ENCODE measurements around the gene CA11. TPM values are rescaled to one million over a fixed set of nuclear protein-coding genes. Genes with fewer than 3 reads are reported as not detected.

Gene CA11
- total RNA-seq, 2 donors from 2014 or later, result 4.7 to 4.9 TPM

- Mint-ChIP-seq H3K36me3 (no peaks in the 10 kb centered on the region), H3K4me1 (ENCODE audit: low read depth in 2 of 2) (no peaks in the 10 kb centered on the region), H3K27ac (no peak overlapping the region), H3K4me3 (no peak overlapping the region), H3K9me3 (no peaks in the 10 kb centered on the region), H3K27me3 (peaks cover 0 to 4% of the 10 kb centered on the region in 2 donors)
- DNase-seq (ENCODE audit: low spot score) (no peak), ATAC-seq (no peak)
These were observed 46.8 kb downstream of the CA11 start for GRCh38 chr19:48598996-48599700.

GRCh38 chr19:48596679-48597465, 49.1 kb downstream of the CA11 start:
- Mint-ChIP-seq H3K36me3 (no peaks in the 10 kb centered on the region), H3K4me3 (peak overlapping the region; percentile 36), H3K4me1 (ENCODE audit: low read depth in 2 of 2) (no peaks in the 10 kb centered on the region), H3K27ac (peak overlapping the region in 1 of 2 donors; percentile 53), H3K9me3 (no peaks in the 10 kb centered on the region), H3K27me3 (peaks cover 0 to 4% of the 10 kb centered on the region in 2 donors)
- ATAC-seq (peak; percentile 56 to 76), DNase-seq (ENCODE audit: low spot score) (no peak)

- Mint-ChIP-seq H3K27me3 (peaks cover 0 to 4% of the 10 kb centered on the region in 2 donors), H3K4me3 (no peak overlapping the region)
These were observed 49.8 kb downstream of the CA11 start for GRCh38 chr19:48596237-48596636.

GRCh38 chr19:48595833-48596232, 50.2 kb downstream of the CA11 start:
- Mint-ChIP-seq H3K9me3 (no peaks in the 10 kb centered on the region), H3K27me3 (peaks cover 0 to 4% of the 10 kb centered on the region in 2 donors), H3K27ac (no peak overlapping the region), H3K36me3 (no peaks in the 10 kb centered on the region), H3K4me1 (ENCODE audit: low read depth in 2 of 2) (no peaks in the 10 kb centered on the region), H3K4me3 (no peak overlapping the region)
- ATAC-seq, result no peak
- DNase-seq (ENCODE audit: low spot score), result no peak

More at GRCh38 chr19:48596237-48596636, 49.8 kb downstream of the CA11 start:
- Mint-ChIP-seq H3K4me1 (ENCODE audit: low read depth in 2 of 2) (no peaks in the 10 kb centered on the region), H3K36me3 (no peaks in the 10 kb centered on the region), H3K9me3 (no peaks in the 10 kb centered on the region), H3K27ac (no peak overlapping the region)
- no peak for DNase-seq (ENCODE audit: low spot score)
- no peak for ATAC-seq

GRCh38 chr19:48595171-48595570, 50.8 kb downstream of the CA11 start:
- Mint-ChIP-seq H3K27me3 (peaks cover 0 to 4% of the 10 kb centered on the region in 2 donors), H3K4me1 (ENCODE audit: low read depth in 2 of 2) (no peaks in the 10 kb centered on the region), H3K9me3 (no peaks in the 10 kb centered on the region), H3K27ac (no peak overlapping the region), H3K4me3 (peak overlapping the region; percentile 33), H3K36me3 (no peaks in the 10 kb centered on the region)
- DNase-seq (ENCODE audit: low spot score), result no peak
- ATAC-seq, result no peak

GRCh38 chr19:48591021-48591420, 55.0 kb downstream of the CA11 start:
- H3K9me3 Mint-ChIP-seq, result no peaks in the 10 kb centered on the region
- H3K27me3 Mint-ChIP-seq, result peaks cover 0 to 5% of the 10 kb centered on the region in 2 donors
- ATAC-seq (no peak), DNase-seq (ENCODE audit: low spot score) (no peak)
- H3K36me3 Mint-ChIP-seq, result no peaks in the 10 kb centered on the region
- H3K4me3 Mint-ChIP-seq, result no peak overlapping the region
- H3K4me1 Mint-ChIP-seq (ENCODE audit: low read depth in 2 of 2), result peaks cover 9 to 10% of the 10 kb centered on the region in 2 donors
- no peak overlapping the region for H3K27ac Mint-ChIP-seq

- H3K4me1 Mint-ChIP-seq (ENCODE audit: low read depth in 2 of 2), result peaks cover 9 to 15% of the 10 kb centered on the region in 2 donors
- peak; percentile 90 for DNase-seq (ENCODE audit: low spot score)
- peak; percentile 87 to 91 for ATAC-seq
- H3K9me3 Mint-ChIP-seq, result no peaks in the 10 kb centered on the region
- H3K27ac Mint-ChIP-seq, result peak overlapping the region in 1 of 2 donors; percentile 52
- peak overlapping the region; percentile 61 for H3K4me3 Mint-ChIP-seq
- H3K36me3 Mint-ChIP-seq, result no peaks in the 10 kb centered on the region
- peaks cover 0 to 9% of the 10 kb centered on the region in 2 donors for H3K27me3 Mint-ChIP-seq
These were observed 57.2 kb downstream of the CA11 start for GRCh38 chr19:48588670-48589401.

Other genes starting within 250 kb of the CA11 start
- 100 to 1,000 TPM in 1 of 2 donors, 10 to 100 TPM in 1; 60.6 to 104 TPM for gene GRWD1, start 200.2 kb downstream of the CA11 start, total RNA-seq
- 1 to 10 TPM; 2.1 to 4.6 TPM for gene KCNJ14, start 190.6 kb downstream of the CA11 start, total RNA-seq
- 10 to 100 TPM; 66.4 to 66.9 TPM for gene CYTH2, start 176.8 kb downstream of the CA11 start, total RNA-seq
- 1 to 10 TPM in 1 of 2 donors, under 1 TPM in 1; 0.40 to 1.3 TPM for gene LMTK3, start 134.4 kb downstream of the CA11 start, total RNA-seq
- gene SULT2B1, start 94.0 kb downstream of the CA11 start, total RNA-seq, result not detected
- not detected for gene SPACA4, start 39.4 kb downstream of the CA11 start, total RNA-seq
- 10 to 100 TPM in 1 of 2 donors, 1 to 10 TPM in 1; 3.5 to 13.7 TPM for gene FAM83E, start 31.1 kb downstream of the CA11 start, total RNA-seq
- gene RPL18, start 27.0 kb downstream of the CA11 start, total RNA-seq, result 1,000 to 10,000 TPM; 1,029 to 1,552 TPM
- 10 to 100 TPM; 37.9 to 71.4 TPM for gene SPHK2, start 26.7 kb downstream of the CA11 start, total RNA-seq
- 1 to 10 TPM; 3.8 to 3.9 TPM for gene DBP, start 8.8 kb downstream of the CA11 start, total RNA-seq
- under 1 TPM; 0.21 to 0.28 TPM for gene NTN5, start 26.8 kb upstream of the CA11 start, total RNA-seq
- gene FUT2, start 49.8 kb upstream of the CA11 start, total RNA-seq, result not detected
- 1 to 10 TPM; 1.0 to 1.2 TPM for gene MAMSTR, start 73.5 kb upstream of the CA11 start, total RNA-seq
- under 1 TPM; 0.12 to 0.95 TPM for gene RASIP1, start 94.4 kb upstream of the CA11 start, total RNA-seq
- not detected for gene IZUMO1, start 100.7 kb upstream of the CA11 start, total RNA-seq
- under 1 TPM in 1 of 2 donors, not detected in 1; 0.21 TPM for gene FUT1, start 106.5 kb upstream of the CA11 start, total RNA-seq
- gene FGF21, start 109.3 kb upstream of the CA11 start, total RNA-seq, result not detected
- 10 to 100 TPM; 31.7 to 40.4 TPM for gene BCAT2, start 164.8 kb upstream of the CA11 start, total RNA-seq
- gene HSD17B14, start 190.3 kb upstream of the CA11 start, total RNA-seq, result under 1 TPM in 1 of 2 donors, not detected in 1; 0.26 TPM
- 1 to 10 TPM; 3.8 to 5.4 TPM for gene PLEKHA4, start 222.4 kb upstream of the CA11 start, total RNA-seq
- 100 to 1,000 TPM in 1 of 2 donors, 10 to 100 TPM in 1; 74.1 to 111 TPM for gene PPP1R15A, start 226.2 kb upstream of the CA11 start, total RNA-seq

Measured in natural killer cell treated with Interleukin-12 subunit alpha and Interleukin-12 subunit beta and Interleukin-15 and Interleukin-18, amount 100 ng/mL, for 72 hours (primary cell).